BE2C (cell line): ENCODE results near the gene ACTR5.
A peak's percentile ranks its signal among the peaks of the same experiment; 100 is the strongest.

Source experiments
- DNase-seq: peaks from one replicate; pipeline ENCODE4 v3.0.0-alpha.2; 2020
- H3K27me3 ChIP-seq: fragments of 250-450 bp; sonication (Bioruptor Pico); 2 replicates; pipeline ENCODE4 v1.5.1; 2020; ENCODE audit warnings: mild to moderate bottlenecking
- H3K36me3 ChIP-seq: fragments of 250-450 bp; sonication (Bioruptor Pico); 2 replicates; pipeline ENCODE4 v1.5.1; 2020; ENCODE audit warnings: mild to moderate bottlenecking
- H3K4me1 ChIP-seq: fragments of 250-450 bp; sonication (Bioruptor Pico); 2 replicates; pipeline ENCODE4 v1.5.1; 2020
- H3K4me3 ChIP-seq: 2 replicates; pipeline ENCODE4 v1.5.1; 2011; ENCODE audit warnings: low read depth, low read length
- H3K9me3 ChIP-seq: fragments of 250-450 bp; sonication (Bioruptor Pico); 2 replicates; pipeline ENCODE4 v1.5.1; 2020
- TF ChIP-seq, protein P1 (sequence below): IDR thresholded peaks from 2 replicates; pipeline ENCODE4 v1.5.1; 2012; ENCODE audit warnings: mild to moderate bottlenecking, low read depth, low read length

The ACTR5 gene

DNA sequence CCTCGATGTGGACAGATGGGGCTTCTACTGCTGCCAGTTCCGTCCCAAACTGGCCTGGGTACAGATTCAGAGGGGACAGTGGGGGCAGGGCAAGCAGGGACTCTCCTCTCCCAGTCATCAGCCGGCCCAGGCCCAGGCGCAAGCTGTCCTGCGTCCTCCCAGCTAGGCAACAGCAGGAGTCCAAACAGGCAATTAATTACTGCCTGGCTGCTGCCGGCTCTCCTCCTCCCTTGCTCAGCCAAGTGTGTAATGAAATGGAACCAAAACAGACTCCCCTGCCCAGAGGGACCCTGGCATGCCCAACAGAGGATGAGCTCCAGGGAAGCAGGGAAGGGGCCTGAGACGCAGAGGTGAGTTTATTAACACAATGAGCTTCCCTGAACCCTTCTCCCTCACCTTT, 41.8 kb upstream of the ACTR5 start:
- TF ChIP-seq, protein P1, sequence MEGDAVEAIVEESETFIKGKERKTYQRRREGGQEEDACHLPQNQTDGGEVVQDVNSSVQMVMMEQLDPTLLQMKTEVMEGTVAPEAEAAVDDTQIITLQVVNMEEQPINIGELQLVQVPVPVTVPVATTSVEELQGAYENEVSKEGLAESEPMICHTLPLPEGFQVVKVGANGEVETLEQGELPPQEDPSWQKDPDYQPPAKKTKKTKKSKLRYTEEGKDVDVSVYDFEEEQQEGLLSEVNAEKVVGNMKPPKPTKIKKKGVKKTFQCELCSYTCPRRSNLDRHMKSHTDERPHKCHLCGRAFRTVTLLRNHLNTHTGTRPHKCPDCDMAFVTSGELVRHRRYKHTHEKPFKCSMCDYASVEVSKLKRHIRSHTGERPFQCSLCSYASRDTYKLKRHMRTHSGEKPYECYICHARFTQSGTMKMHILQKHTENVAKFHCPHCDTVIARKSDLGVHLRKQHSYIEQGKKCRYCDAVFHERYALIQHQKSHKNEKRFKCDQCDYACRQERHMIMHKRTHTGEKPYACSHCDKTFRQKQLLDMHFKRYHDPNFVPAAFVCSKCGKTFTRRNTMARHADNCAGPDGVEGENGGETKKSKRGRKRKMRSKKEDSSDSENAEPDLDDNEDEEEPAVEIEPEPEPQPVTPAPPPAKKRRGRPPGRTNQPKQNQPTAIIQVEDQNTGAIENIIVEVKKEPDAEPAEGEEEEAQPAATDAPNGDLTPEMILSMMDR = no peak
- DNase-seq = peak; percentile 81
- H3K4me1 ChIP-seq = peaks cover 6% of the 10 kb centered on the region

DNA sequence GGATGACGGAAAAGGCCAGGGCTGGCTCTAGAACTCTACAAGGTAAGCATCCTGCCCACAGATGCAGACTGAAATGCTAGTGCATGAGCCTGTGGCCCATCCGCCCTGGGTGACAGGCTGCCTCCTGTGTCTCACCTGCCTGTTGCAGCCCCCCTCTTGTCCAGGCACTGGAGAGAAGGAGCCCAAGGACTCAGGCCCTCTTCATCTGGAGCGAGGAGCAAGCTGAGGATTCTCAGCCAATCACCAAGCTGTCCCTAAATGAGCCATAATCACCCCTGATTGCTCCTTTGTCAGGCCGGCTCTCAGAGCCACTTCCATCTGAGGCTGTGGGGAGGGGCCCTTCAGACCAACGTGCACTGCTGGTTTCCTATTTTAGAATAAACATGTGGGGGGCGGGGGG, 34.0 kb upstream of the ACTR5 start:
- no peaks in the 10 kb centered on the region for H3K36me3 ChIP-seq
- no peaks in the 10 kb centered on the region for H3K9me3 ChIP-seq
- peaks cover 85% of the 10 kb centered on the region for H3K27me3 ChIP-seq
- H3K4me3 ChIP-seq = no peak overlapping the region
- no peak for DNase-seq
- TF ChIP-seq, protein P1 = no peak
- no peaks in the 10 kb centered on the region for H3K4me1 ChIP-seq

More for the DNA sequence above, 41.8 kb upstream of the ACTR5 start:
- Histone ChIP-seq H3K9me3 (no peaks in the 10 kb centered on the region), H3K36me3 (no peaks in the 10 kb centered on the region), H3K4me3 (no peak overlapping the region), H3K27me3 (peaks cover 76% of the 10 kb centered on the region)

DNA sequence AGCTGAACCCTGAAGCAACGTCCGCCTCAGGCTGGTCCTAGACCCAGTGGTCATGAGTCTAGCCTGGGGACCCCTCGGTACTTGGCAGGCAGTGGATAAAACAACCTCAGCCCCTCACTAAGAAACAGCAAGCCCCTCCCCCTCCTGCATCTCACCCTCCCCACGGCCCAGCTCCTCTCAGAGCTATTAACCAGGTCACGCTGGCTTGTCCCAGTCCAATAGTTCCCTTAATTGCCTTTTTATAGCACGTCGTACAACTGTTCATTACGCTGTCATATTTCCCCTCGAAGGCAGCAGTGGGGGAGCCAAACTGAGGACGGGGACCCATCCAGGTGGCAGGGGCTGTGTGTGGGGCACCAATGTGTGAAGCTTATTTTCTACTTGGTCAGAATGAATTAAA, 32.6 kb upstream of the ACTR5 start:
- H3K9me3 ChIP-seq = no peaks in the 10 kb centered on the region
- no peak for DNase-seq
- no peak overlapping the region for H3K4me3 ChIP-seq
- peaks cover 92% of the 10 kb centered on the region for H3K27me3 ChIP-seq
- TF ChIP-seq, protein P1 = no peak
- no peaks in the 10 kb centered on the region for H3K4me1 ChIP-seq
- no peaks in the 10 kb centered on the region for H3K36me3 ChIP-seq

DNA sequence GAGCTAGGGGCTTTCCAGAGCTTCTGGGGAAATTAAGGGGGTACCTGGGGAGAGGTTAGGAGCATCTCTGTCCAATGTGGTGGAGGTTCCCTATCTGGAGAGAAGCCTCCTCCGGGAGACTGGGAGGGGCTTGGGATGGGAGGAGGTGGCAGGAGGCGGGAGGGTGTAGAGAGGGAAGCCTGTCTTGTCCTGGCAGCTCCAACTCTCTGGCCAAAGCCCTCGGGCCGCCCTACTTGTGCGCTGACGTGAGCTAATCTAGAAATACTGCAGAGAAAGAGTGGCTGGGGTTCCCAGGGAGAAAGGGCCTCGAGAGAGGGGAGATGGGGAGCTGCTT, 25.6 kb upstream of the ACTR5 start:
- Histone ChIP-seq H3K36me3 (no peaks in the 10 kb centered on the region), H3K4me3 (no peak overlapping the region), H3K27me3 (peaks cover 100% of the 10 kb centered on the region), H3K4me1 (no peaks in the 10 kb centered on the region), H3K9me3 (no peaks in the 10 kb centered on the region; the same call in 1 of the 2 replicates)
- TF ChIP-seq, protein P1 = no peak
- no peak for DNase-seq

DNA sequence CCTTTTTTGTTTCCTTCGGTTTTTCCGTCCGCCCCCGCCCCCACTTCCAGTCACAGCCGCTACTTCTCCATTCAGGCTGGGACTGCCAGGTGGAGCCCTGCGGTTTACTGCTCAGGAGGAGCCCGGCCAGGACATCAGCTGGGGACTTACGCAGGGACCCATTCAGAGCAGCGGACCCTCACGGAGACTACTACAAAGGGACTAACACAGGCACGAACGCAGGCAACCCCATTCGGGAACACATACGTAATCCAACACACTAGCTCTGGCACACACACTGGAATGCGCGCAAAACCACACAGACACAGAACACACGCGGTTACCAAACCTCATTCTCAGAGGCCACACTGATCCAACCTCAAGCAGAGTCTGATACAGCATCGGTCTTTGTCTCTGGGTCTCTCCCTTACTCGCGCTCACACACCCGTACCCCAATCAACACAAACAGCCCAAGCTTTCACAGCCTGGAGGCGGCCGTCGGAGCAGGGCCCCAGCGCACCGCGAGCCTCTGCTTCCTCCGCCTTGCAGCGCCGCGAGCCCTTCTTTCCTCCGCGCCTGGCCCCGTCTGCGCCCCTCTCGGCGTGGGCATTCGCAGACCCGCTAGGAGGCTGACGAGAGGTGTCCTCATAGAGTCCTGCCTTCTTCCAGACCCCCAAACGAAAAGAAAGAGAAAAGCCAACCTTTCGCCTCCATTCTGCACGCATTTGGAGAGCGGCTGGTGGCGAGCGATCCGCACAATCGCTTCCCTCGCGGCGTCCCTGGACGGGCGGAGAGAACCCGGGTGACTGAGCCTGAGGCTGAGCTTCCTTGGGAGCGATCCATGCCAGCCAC, 25.0 kb upstream of the ACTR5 start:
- Histone ChIP-seq H3K9me3 (no peaks in the 10 kb centered on the region; the same call in 1 of the 2 replicates), H3K4me3 (no peak overlapping the region), H3K36me3 (no peaks in the 10 kb centered on the region), H3K4me1 (no peaks in the 10 kb centered on the region), H3K27me3 (peaks cover 100% of the 10 kb centered on the region)
- TF ChIP-seq, protein P1 = no peak
- DNase-seq = no peak

DNA sequence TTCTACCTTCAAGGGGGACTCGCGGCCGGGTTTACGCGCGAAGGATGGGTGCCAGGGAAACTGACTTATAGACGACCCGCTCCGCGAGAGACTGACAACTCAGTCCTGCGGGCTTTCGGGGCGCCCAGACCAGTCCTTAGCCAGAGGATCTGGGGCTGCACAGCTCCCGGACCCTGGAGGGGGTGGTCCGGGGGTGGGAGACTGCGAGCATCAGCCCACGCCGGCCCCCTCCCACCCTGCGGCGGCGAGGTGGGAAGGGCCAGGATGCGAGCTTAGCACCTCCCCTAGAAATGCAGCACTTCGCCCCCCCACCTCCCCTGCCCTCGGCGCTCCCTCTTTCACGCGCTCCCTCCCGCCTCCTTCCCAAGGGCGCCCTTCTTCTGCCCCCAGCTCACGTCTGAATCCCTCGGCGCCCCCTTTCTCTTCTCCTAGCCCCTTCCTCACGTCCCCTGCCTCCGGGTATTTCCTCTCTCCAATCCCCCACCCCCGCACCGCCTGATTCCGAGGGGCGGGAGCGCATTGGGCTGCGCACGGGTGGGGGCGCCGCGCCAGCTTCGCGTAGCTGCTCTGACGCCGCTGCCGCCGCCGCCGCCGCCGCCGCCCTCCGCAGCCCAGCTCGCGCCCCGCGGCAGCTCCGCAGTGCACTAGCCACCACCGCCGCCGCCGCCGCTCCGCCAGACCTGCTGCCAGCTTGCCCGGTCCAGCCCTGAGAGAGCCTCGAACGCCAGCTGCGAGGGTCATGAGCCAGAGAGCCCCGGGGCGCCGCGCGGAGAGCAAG, 24.2 kb upstream of the ACTR5 start, which contains the start of gene SLC32A1:
SLC32A1 (plus strand) TSS at position 639 of the 778 bp plus-strand sequence. CDS start 239 bp downstream, outside the sequence.
- H3K4me1 ChIP-seq = no peaks in the 10 kb centered on the region
- DNase-seq = peak; percentile 39
- TF ChIP-seq, protein P1 = no peak
- no peaks in the 10 kb centered on the region; the same call in 1 of the 2 replicates for H3K9me3 ChIP-seq
- H3K36me3 ChIP-seq = no peaks in the 10 kb centered on the region
- no peak within 1 kb of the TSS for H3K4me3 ChIP-seq
- peaks cover 100% of the 10 kb centered on the region for H3K27me3 ChIP-seq
